Kidney (tissue), 14 donors: ENCODE measurements around the gene KATNAL1. TPM values are rescaled to one million over a fixed set of nuclear protein-coding genes. Genes with fewer than 3 reads are reported as not detected.
"Not testable (repeated sequence)": the region's sequence is repeated elsewhere in the genome, so short reads cannot be mapped to it uniquely, and the experiment has no call there.

Source experiments
- DNase-seq, 5 donors: peaks; one replicate each; pipeline ENCODE4 v3.0.0-alpha.2; 2013 to 2020
- FAIRE-seq: peaks from 2 replicates; lab custom pipeline; 2012; peaks lifted over from hg19 to GRCh38; lab: Jason Lieb, UNC
- H3K27ac ChIP-seq, 2 donors: one replicate each; pipeline ENCODE4 v1.7.0; 2013; ENCODE audit warnings: low read depth in 2 of 2, low read length in 2 of 2, inconsistent platforms in 1 of 2
- H3K27me3 ChIP-seq: one replicate; pipeline ENCODE4 v1.7.1; 2013; ENCODE audit warnings: low read length, inconsistent platforms; ENCODE audit not compliant: control insufficient read depth, insufficient read depth
- H3K36me3 ChIP-seq, 3 donors: one replicate each; pipeline versions ENCODE4 v1.7.0 to v1.7.1; 2013; ENCODE audit warnings: low read length in 3 of 3, control low read depth in 1 of 3, inconsistent platforms in 1 of 3; ENCODE audit not compliant: insufficient read depth in 3 of 3, control insufficient read depth in 2 of 3
- H3K4me1 ChIP-seq, 3 donors: one replicate each; pipeline versions ENCODE4 v1.7.0 to v1.7.1; 2013; ENCODE audit warnings: low read length in 3 of 3, inconsistent platforms in 1 of 3, low read depth in 1 of 3; ENCODE audit not compliant: control insufficient read depth in 2 of 3, insufficient read depth in 2 of 3
- H3K4me3 ChIP-seq, 3 donors: one replicate each; pipeline versions ENCODE4 v1.7.0 to v1.8.1; 2013; ENCODE audit warnings: low read length in 3 of 3, control low read depth in 1 of 3, inconsistent platforms in 1 of 3
- H3K9ac ChIP-seq, 3 donors: one replicate each; pipeline versions ENCODE4 v1.7.0 to v1.7.1; 2013; ENCODE audit warnings: low read length in 3 of 3, control low read depth in 1 of 3, inconsistent platforms in 1 of 3
- H3K9me3 ChIP-seq, 3 donors: one replicate each; pipeline versions ENCODE4 v1.7.0 to v1.7.1; 2013; ENCODE audit warnings: low read length in 3 of 3, control low read depth in 1 of 3, inconsistent platforms in 1 of 3; ENCODE audit not compliant: control insufficient read depth in 2 of 3, insufficient read depth in 1 of 3
- intact Hi-C: fragments of 100-400 bp; cut with DNase I; formaldehyde crosslinking; loops from one replicate; pipeline ENCODE4 v1.11.1; 2022
- polyA plus RNA-seq: library from polyadenylated mRNA; stranded (reverse); fragments of 350-450 nt; fragmentation: Illumina TruSeq; extraction: RNeasy Lipid Tissue Mini Kit (QIAGEN cat#74804); gene quantifications from one replicate; pipeline ENCODE4 v1.2.3, GENCODE V29; 2014; ENCODE audit warnings: low read depth, low replicate concordance; ENCODE audit not compliant: insufficient read depth
- total RNA-seq: library from RNA; stranded (reverse); fragmentation: NEBNext Ultra II Directional; extraction: Animal tissue kit (Norgen Biotek cat#: 25700); gene quantifications from one replicate; pipeline ENCODE4 v1.2.1, GENCODE V29; 2021
- TF ChIP-seq, protein P1 (sequence below): IDR thresholded peaks from 3 replicates; pipeline ENCODE4 v1.5.1; 2012; ENCODE audit warnings: mild to moderate bottlenecking, moderate library complexity, borderline replicate concordance; ENCODE audit not compliant: insufficient read depth; ENCODE audit errors: extremely low read depth
- donor health status: control.
- donor health status: control.
- donor health status: control.
- donor health status: control.
- donor health status: control.
- donor health status: DM: yes; HTN: yes; CAD: no.
- donor health status: Normal renal cell carcinoma (clear cell type).

Gene KATNAL1
- total and polyA plus RNA-seq, 2 donors from 2014 or later, result 2.5 to 21.8 TPM

DNA sequence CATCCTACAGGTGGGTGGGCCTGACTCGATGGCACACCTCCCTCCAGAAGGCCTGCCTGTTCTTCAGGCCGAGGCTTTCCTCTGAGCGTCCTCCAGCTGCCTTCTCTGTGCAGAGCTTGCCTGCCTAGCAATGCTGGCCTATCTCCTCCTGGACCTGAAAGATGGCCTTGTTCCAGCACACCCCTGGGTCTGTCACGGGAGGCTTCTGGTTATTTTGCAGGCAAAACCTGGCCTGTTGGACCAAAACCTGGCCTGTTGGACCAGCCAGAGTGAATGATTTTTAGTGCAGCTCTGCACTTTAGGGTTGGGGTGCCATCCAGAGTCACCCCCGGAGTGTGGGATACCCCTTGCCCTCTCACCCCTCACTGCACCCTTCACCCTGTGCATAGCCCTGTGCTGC is 128.4 kb downstream of the KATNAL1 start:
- H3K4me3 ChIP-seq, result no peak overlapping the region
- H3K9me3 ChIP-seq, result no peaks in the 10 kb centered on the region
- TF ChIP-seq, protein P1, sequence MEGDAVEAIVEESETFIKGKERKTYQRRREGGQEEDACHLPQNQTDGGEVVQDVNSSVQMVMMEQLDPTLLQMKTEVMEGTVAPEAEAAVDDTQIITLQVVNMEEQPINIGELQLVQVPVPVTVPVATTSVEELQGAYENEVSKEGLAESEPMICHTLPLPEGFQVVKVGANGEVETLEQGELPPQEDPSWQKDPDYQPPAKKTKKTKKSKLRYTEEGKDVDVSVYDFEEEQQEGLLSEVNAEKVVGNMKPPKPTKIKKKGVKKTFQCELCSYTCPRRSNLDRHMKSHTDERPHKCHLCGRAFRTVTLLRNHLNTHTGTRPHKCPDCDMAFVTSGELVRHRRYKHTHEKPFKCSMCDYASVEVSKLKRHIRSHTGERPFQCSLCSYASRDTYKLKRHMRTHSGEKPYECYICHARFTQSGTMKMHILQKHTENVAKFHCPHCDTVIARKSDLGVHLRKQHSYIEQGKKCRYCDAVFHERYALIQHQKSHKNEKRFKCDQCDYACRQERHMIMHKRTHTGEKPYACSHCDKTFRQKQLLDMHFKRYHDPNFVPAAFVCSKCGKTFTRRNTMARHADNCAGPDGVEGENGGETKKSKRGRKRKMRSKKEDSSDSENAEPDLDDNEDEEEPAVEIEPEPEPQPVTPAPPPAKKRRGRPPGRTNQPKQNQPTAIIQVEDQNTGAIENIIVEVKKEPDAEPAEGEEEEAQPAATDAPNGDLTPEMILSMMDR, result no peak
- H3K27ac ChIP-seq, result no peak overlapping the region
- no peak for DNase-seq
- no peaks in the 10 kb centered on the region for H3K4me1 ChIP-seq
- no peaks in the 10 kb centered on the region for H3K36me3 ChIP-seq
- no peaks in the 10 kb centered on the region for H3K27me3 ChIP-seq
- intact Hi-C loops, result no loop called here
- FAIRE-seq, result no peak
- no peak overlapping the region for H3K9ac ChIP-seq

DNA sequence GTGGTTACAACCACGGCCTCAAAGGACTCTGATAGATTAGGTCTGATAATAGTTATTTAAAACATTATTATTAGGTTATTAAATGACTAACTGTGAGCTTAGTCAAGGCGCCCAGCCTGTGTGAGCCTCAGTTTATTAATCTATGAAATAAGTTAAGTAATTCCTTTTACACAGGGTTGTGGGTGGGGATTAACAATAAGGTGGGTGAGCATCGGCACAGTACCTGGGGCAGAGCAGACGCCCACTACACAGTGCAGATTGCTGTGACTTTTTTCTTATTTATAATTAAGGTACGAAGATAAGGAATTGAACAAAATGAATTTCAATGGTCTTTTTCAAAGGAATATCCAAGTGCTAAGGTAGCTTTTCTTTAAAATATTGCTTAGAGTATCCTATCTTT is 132.2 kb downstream of the KATNAL1 start:
- intact Hi-C loops, result no loop called here
- FAIRE-seq, result no peak
- Histone ChIP-seq H3K9me3 (no peaks in the 10 kb centered on the region), H3K4me1 (peaks cover 0 to 3% (median 0%) of the 10 kb centered on the region in 3 donors), H3K4me3 (no peak overlapping the region), H3K9ac (no peak overlapping the region), H3K27me3 (no peaks in the 10 kb centered on the region), H3K27ac (no peak overlapping the region), H3K36me3 (no peaks in the 10 kb centered on the region)
- TF ChIP-seq, protein P1, result no peak
- DNase-seq, result no peak

DNA sequence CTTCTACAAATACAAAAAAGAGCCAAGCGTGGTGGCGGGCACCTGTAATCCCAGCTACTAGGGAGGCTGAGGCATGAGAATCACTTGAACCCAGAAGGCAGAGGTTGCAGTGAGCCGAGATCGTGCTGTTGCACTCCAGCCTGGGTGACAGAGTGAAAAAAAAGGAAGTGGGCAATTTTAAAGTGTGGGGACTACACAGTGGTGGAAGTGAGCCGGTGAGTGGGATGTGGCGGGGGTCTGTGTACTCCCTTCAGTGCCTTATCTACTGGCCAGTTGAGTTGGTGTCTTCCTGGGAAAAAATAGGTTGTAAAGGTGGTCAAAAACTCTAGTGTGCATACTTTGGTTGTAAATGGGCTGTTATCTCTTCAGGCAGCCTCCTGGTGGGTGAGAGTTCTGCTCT is 133.1 kb downstream of the KATNAL1 start:
- FAIRE-seq, H3K9me3 ChIP-seq, H3K36me3 ChIP-seq, H3K9ac ChIP-seq, H3K27me3 ChIP-seq, H3K4me1 ChIP-seq, H3K27ac ChIP-seq, intact Hi-C loops, DNase-seq, H3K4me3 ChIP-seq: not testable (repeated sequence)

DNA sequence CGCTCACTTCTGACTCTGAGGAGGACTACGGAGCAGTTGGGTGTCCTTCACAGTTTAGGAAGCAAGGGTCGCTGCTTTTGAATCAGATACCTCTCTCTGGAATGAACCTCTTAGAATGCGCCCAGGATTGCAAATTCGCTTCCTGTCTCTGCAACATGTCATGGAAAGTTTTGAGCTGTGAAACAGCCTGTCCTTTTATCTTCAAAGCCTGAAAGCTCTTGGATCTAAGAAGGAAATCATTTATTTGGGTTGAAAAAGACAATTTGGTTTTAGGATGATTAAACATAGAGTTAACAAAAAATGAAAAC is 134.1 kb downstream of the KATNAL1 start:
- H3K9me3 ChIP-seq, result no peaks in the 10 kb centered on the region
- H3K36me3 ChIP-seq, result no peaks in the 10 kb centered on the region
- TF ChIP-seq, protein P1, result no peak
- H3K9ac ChIP-seq, result no peak overlapping the region
- peaks cover 0 to 3% (median 0%) of the 10 kb centered on the region in 3 donors for H3K4me1 ChIP-seq
- no peak overlapping the region for H3K4me3 ChIP-seq
- intact Hi-C loops, result no loop called here
- DNase-seq, result no peak
- no peak for FAIRE-seq
- H3K27me3 ChIP-seq, result no peaks in the 10 kb centered on the region
- no peak overlapping the region for H3K27ac ChIP-seq
